MCF 10A (cell line): Measurements from ENCODE around the gene DNM2. TPM values are rescaled to one million over a fixed set of nuclear protein-coding genes. Genes with fewer than 3 reads are reported as not detected.
"Not testable (repeated sequence)": the region's sequence is repeated elsewhere in the genome, so short reads cannot be mapped to it uniquely, and the experiment has no call there.

Source experiments
- BruUV-seq: library from RNA; stranded (reverse); fragments of 400-500 nt; replicated peaks from 2 replicates; lab custom pipeline; 2021; lab: Mats Ljungman, UMichigan
- CTCF ChIA-PET: fragments of 300-600 bp; sonication (Branson Sonifier 250); formaldehyde crosslinking; extraction: SDS; loops from one replicate; lab custom pipeline; 2021; ENCODE audit warnings: antibody characterized with exemption, inconsistent platforms; lab: Yijun Ruan, JAX
- POLR2A ChIA-PET: fragments of 300-600, 350-650 bp; sonication (Branson Sonifier 250); formaldehyde crosslinking; extraction: SDS; loops from one replicate; lab custom pipeline; 2020; ENCODE audit warnings: antibody characterized with exemption, inconsistent platforms; lab: Yijun Ruan, JAX
- DNase-seq: peaks from one replicate; pipeline ENCODE4 v3.0.0-alpha.2; 2018; ENCODE audit not compliant: unreplicated experiment
- H3K27ac Mint-ChIP-seq: one replicate; pipeline ENCODE4 v1.8.0; 2022; ENCODE audit warnings: mild to moderate bottlenecking, low read depth, mixed read lengths; ENCODE audit not compliant: unreplicated experiment
- H3K27me3 Mint-ChIP-seq: one replicate; pipeline ENCODE4 v1.8.0; 2022; ENCODE audit warnings: mixed read lengths; ENCODE audit not compliant: insufficient read depth, unreplicated experiment
- H3K36me3 Mint-ChIP-seq: one replicate; pipeline ENCODE4 v1.8.0; 2022; ENCODE audit warnings: mild to moderate bottlenecking, moderate library complexity, mixed read lengths; ENCODE audit not compliant: insufficient read depth, unreplicated experiment
- H3K4me1 Mint-ChIP-seq: one replicate; pipeline ENCODE4 v1.8.0; 2022; ENCODE audit warnings: mixed read lengths; ENCODE audit not compliant: insufficient read depth, unreplicated experiment
- H3K4me3 Mint-ChIP-seq: one replicate; pipeline ENCODE4 v1.8.0; 2022; ENCODE audit warnings: mild to moderate bottlenecking, moderate library complexity, mixed read lengths; ENCODE audit not compliant: unreplicated experiment
- H3K9me3 Mint-ChIP-seq: one replicate; pipeline ENCODE4 v1.8.0; 2022; ENCODE audit warnings: mixed read lengths; ENCODE audit not compliant: unreplicated experiment
- intact Hi-C: fragments of 100-400 bp; cut with micrococcal nuclease; formaldehyde crosslinking; loops from 2 replicates; pipeline ENCODE4 v1.14.1; 2022
- microRNA-seq: library from miRNA; unstranded; fragments of <30 nt; microRNA quantifications from one replicate; pipeline ENCODE4 v1.2.0, GENCODE V29; 2022
- total RNA-seq: library from RNA; stranded (reverse); gene quantifications from 2 replicates; pipeline ENCODE4 v1.2.3, GENCODE V29; 2022
- TF ChIP-seq, protein P1 (sequence below): fragments of 200-600 bp; IDR thresholded peaks from one replicate; pipeline ENCODE4 v1.8.0; 2022; ENCODE audit warnings: antibody characterized with exemption, mild to moderate bottlenecking; ENCODE audit not compliant: unreplicated experiment

The DNM2 gene
- total RNA-seq, 1 experiment from 2014 or later, result 114 TPM

GRCh38 chr19:10876459-10877240 is 158.8 kb downstream of the DNM2 start:
- intact Hi-C loops, result no loop called here
- POLR2A ChIA-PET, result no interaction called here
- peaks cover 8% of the 10 kb centered on the region for H3K4me1 Mint-ChIP-seq
- BruUV-seq, result no TSS peak
- H3K9me3 Mint-ChIP-seq, result no peaks in the 10 kb centered on the region
- H3K4me3 Mint-ChIP-seq, result no peak overlapping the region
- TF ChIP-seq, protein P1, sequence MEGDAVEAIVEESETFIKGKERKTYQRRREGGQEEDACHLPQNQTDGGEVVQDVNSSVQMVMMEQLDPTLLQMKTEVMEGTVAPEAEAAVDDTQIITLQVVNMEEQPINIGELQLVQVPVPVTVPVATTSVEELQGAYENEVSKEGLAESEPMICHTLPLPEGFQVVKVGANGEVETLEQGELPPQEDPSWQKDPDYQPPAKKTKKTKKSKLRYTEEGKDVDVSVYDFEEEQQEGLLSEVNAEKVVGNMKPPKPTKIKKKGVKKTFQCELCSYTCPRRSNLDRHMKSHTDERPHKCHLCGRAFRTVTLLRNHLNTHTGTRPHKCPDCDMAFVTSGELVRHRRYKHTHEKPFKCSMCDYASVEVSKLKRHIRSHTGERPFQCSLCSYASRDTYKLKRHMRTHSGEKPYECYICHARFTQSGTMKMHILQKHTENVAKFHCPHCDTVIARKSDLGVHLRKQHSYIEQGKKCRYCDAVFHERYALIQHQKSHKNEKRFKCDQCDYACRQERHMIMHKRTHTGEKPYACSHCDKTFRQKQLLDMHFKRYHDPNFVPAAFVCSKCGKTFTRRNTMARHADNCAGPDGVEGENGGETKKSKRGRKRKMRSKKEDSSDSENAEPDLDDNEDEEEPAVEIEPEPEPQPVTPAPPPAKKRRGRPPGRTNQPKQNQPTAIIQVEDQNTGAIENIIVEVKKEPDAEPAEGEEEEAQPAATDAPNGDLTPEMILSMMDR, result no peak
- DNase-seq, result no peak
- H3K36me3 Mint-ChIP-seq, result peaks cover 11% of the 10 kb centered on the region
- no peak overlapping the region for H3K27ac Mint-ChIP-seq
- H3K27me3 Mint-ChIP-seq, result no peaks in the 10 kb centered on the region
- CTCF ChIA-PET, result interaction anchor here (1.3 kb wide), 2 partner anchors 12 kb away, joined by 4 to 6 read pairs; no protein-coding TSS in a partner anchor

DNA sequence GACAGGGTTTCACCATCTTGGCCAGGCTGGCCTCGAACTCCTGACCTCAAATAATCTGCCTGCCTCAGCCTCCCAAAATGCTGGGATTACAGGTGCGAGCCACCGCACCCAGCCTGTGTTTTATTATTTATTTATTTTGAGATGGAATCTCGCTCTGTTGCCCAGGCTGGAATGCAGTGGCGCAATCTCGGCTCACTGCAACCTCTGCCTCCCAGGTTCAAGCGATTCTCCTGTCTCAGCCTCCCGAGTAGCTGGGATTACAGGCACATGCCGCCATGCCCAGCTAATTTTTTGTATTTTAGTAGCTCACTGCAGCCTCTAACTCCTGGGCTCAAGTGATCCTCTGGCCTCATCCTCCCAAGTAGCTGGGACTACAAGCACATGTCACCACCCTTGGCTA is 159.7 kb downstream of the DNM2 start:
- CTCF ChIA-PET, result interaction anchor here (1.3 kb wide), 2 partner anchors 11 to 13 kb away, joined by 4 to 6 read pairs; no protein-coding TSS in a partner anchor
- BruUV-seq, intact Hi-C loops: not testable (repeated sequence)

DNA sequence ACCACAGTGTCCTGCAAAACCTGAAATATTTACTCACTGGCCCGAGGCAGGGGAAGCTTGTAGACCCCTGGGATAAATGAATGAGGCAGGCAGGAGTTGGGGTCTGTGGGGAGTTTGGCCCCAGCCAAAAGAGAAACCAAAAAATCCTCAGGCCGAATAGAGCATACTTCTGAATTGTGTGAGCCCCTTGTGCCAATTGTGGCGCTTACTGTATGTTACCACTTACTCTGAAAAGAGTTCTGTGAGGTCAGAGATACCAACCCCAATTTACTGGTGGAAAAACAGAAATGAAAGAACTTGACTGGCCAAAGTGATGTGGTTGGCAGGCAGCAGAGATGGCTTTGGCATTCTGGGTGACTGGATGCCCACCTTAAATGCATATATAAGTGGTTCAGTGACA is 160.4 kb downstream of the DNM2 start:
- Mint-ChIP-seq H3K4me1 (peaks cover 8% of the 10 kb centered on the region), H3K4me3 (no peak overlapping the region), H3K27ac (peak overlapping the region; percentile 12), H3K27me3 (no peaks in the 10 kb centered on the region), H3K9me3 (no peaks in the 10 kb centered on the region), H3K36me3 (peaks cover 4% of the 10 kb centered on the region)
- intact Hi-C loops, result no loop called here
- POLR2A ChIA-PET, result interaction anchor here (0.7 kb wide), 1 partner anchor 66 kb away, joined by 3 read pairs; no protein-coding TSS in a partner anchor
- DNase-seq, result no peak
- CTCF ChIA-PET, result no interaction called here
- TF ChIP-seq, protein P1, result no peak
- BruUV-seq, result no TSS peak

More for the DNA sequence above, 159.7 kb downstream of the DNM2 start:
- H3K4me3 Mint-ChIP-seq, DNase-seq, H3K9me3 Mint-ChIP-seq, H3K36me3 Mint-ChIP-seq, H3K27me3 Mint-ChIP-seq, H3K4me1 Mint-ChIP-seq: not testable (repeated sequence)
- POLR2A ChIA-PET, result interaction anchor here (0.7 kb wide), 1 partner anchor 67 kb away, joined by 3 read pairs; no protein-coding TSS in a partner anchor
- H3K27ac Mint-ChIP-seq, result peak overlapping the region; percentile 12

Small RNA genes within 50 kb of the gene (microRNA-seq; reads per million reads assigned to microRNA genes)
- gene MIR199A1, result not detected
- not detected for gene MIR4748
- gene MIR638, result not detected
- 1.5 reads per million, percentile 5 among the genes with 10 or more reads in this experiment for gene MIR6793

Other genes with a start within 250 kb of the DNM2 start
- 46.1 and 48.5 TPM in 2 replicates for gene KEAP1, start 214.7 kb upstream of the DNM2 start, total RNA-seq
- gene S1PR5, start 200.6 kb upstream of the DNM2 start, total RNA-seq, result not detected in 2 replicates
- 22.6 and 36.8 TPM in 2 replicates for gene ATG4D, start 174.2 kb upstream of the DNM2 start, total RNA-seq
- 23.3 and 27.4 TPM in 2 replicates for gene KRI1, start 152.1 kb upstream of the DNM2 start, total RNA-seq
- gene CDKN2D, start 149.1 kb upstream of the DNM2 start, total RNA-seq, result 2.5 and 2.6 TPM in 2 replicates
- gene AP1M2, start 130.8 kb upstream of the DNM2 start, total RNA-seq, result 1.8 and 6.1 TPM in 2 replicates
- gene SLC44A2, start 92.5 kb upstream of the DNM2 start, total RNA-seq, result 6.2 and 10.6 TPM in 2 replicates
- gene ILF3, start 63.7 kb upstream of the DNM2 start, total RNA-seq, result 278 and 297 TPM in 2 replicates
- 57.5 and 71.3 TPM in 2 replicates for gene QTRT1, start 16.6 kb upstream of the DNM2 start, total RNA-seq
- gene TMED1, start 118.1 kb downstream of the DNM2 start, total RNA-seq, result 16.5 and 23.2 TPM in 2 replicates
- gene C19orf38, start 130.3 kb downstream of the DNM2 start, total RNA-seq, result 0.30 and 0.49 TPM in 2 replicates
- 49.5 and 51.7 TPM in 2 replicates for gene CARM1, start 153.5 kb downstream of the DNM2 start, total RNA-seq
- gene YIPF2, start 210.6 kb downstream of the DNM2 start, total RNA-seq, result 65.5 and 75.3 TPM in 2 replicates
- 18.3 and 19.3 TPM in 2 replicates for gene TIMM29, start 210.7 kb downstream of the DNM2 start, total RNA-seq
- gene SMARCA4, start 243.0 kb downstream of the DNM2 start, total RNA-seq, result 127 and 132 TPM in 2 replicates